ENCODE results near the gene ZNF438.
"Not testable (repeated sequence)": the region's sequence is repeated elsewhere in the genome, so short reads cannot be mapped to it uniquely, and the experiment has no call there.

ZNF438 gene

DNA sequence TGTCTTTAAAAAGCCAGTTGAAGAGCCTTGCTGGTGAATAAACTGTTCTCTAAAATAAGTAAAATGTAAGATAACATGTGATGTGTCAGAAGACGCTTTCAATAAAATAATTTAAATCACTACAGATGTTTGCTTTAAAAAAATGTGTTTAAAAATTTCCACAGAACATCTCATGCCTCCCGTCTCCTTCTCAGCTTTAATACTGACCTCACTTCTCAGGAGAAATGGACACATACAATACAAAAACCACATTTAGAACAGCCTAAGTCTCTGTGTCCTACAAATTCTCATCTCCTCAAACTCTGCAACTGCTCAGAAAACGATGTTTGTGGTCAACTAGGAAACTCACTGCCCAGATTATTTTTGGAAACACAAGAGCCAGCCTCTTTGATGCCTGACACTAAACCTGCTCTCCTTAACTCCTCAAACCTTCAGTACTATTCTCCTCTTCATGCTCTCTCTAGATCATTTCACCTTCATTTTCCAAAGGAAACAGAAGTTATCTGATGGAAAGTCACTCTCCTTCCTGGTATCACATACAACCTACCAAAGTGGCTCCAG, 120.3 kb downstream of the ZNF438 start:
- TF ChIP-seq, protein P1, sequence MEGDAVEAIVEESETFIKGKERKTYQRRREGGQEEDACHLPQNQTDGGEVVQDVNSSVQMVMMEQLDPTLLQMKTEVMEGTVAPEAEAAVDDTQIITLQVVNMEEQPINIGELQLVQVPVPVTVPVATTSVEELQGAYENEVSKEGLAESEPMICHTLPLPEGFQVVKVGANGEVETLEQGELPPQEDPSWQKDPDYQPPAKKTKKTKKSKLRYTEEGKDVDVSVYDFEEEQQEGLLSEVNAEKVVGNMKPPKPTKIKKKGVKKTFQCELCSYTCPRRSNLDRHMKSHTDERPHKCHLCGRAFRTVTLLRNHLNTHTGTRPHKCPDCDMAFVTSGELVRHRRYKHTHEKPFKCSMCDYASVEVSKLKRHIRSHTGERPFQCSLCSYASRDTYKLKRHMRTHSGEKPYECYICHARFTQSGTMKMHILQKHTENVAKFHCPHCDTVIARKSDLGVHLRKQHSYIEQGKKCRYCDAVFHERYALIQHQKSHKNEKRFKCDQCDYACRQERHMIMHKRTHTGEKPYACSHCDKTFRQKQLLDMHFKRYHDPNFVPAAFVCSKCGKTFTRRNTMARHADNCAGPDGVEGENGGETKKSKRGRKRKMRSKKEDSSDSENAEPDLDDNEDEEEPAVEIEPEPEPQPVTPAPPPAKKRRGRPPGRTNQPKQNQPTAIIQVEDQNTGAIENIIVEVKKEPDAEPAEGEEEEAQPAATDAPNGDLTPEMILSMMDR (IDR thresholded peaks at IDR 0.05) = no peak
- intact Hi-C loops (cut with DNase I; ENCODE audit: low total_unique reads) = no loop called here
- Histone ChIP-seq H3K4me1 (peaks cover 0 to 9% (median 0%) of the 10 kb centered on the region in 4 donors), H3K27ac (no peak overlapping the region), H3K9me3 (no peaks in the 10 kb centered on the region), H3K4me3 (no peak overlapping the region), H3K27me3 (no peaks in the 10 kb centered on the region), H3K36me3 (peaks cover 5 to 12% (median 10%) of the 10 kb centered on the region in 3 donors)
- no peak for DNase-seq

DNA sequence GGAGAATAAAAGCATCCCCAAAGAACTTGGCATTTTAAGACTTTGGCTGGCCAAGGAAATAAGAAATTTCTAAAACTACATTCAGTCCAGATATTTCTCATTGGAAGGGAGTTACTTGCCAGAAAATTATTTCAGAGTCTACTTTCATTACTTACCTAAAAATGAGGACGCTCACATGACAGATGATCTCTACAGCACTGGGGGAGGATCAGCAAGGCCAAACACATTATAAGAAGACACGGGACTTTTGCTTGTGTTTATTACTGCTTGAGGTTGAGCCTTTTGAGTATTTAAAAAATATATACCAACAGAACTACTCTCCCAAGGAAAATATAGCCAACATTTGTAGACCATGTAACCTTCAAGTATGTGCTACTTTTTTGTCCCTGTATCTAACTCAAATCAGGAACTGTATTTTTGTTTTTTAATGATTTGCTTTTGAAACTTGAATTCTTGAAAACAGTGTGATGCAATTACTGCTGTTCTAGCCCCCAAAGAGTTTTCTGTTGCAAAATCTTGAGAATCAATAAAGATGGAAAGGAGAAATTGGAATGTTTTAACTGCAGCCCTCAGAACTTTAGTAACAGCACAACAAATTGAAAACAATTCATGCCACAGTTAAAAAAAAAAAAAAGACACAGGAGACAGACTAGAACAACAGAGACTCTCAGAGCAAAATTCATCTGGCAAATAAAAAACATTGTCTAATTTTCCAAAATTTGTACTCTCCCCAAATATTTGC, 128.1 kb downstream of the ZNF438 start:
- TF ChIP-seq, protein P1 (IDR thresholded peaks at IDR 0.05) = no peak
- Histone ChIP-seq H3K36me3 (peaks cover 10 to 32% (median 32%) of the 10 kb centered on the region in 3 donors), H3K27ac (no peak overlapping the region), H3K4me1 (no peaks in the 10 kb centered on the region), H3K27me3 (no peaks in the 10 kb centered on the region), H3K9me3 (no peaks in the 10 kb centered on the region), H3K4me3 (no peak overlapping the region)
- intact Hi-C loops (cut with DNase I; ENCODE audit: low total_unique reads) = no loop called here
- DNase-seq = no peak

- no peaks in the 10 kb centered on the region for H3K4me1 ChIP-seq
- peaks cover 6 to 32% (median 32%) of the 10 kb centered on the region in 3 donors for H3K36me3 ChIP-seq
- TF ChIP-seq, protein P1 (IDR thresholded peaks at IDR 0.05) = no peak
- no peaks in the 10 kb centered on the region for H3K27me3 ChIP-seq
- no peak overlapping the region for H3K4me3 ChIP-seq
- intact Hi-C loops (cut with DNase I; ENCODE audit: low total_unique reads) = no loop called here
- H3K9me3 ChIP-seq = no peaks in the 10 kb centered on the region
- peak in 1 of 2 donors; percentile 69 for DNase-seq
- no peak overlapping the region for H3K27ac ChIP-seq
Measured at GRCh38 chr10:30902621-30903396, 128.9 kb downstream of the ZNF438 start.

GRCh38 chr10:30901487-30901886, 130.2 kb downstream of the ZNF438 start:
- intact Hi-C loops (cut with DNase I; ENCODE audit: low total_unique reads); H3K4me3 ChIP-seq: not testable (repeated sequence)

DNA sequence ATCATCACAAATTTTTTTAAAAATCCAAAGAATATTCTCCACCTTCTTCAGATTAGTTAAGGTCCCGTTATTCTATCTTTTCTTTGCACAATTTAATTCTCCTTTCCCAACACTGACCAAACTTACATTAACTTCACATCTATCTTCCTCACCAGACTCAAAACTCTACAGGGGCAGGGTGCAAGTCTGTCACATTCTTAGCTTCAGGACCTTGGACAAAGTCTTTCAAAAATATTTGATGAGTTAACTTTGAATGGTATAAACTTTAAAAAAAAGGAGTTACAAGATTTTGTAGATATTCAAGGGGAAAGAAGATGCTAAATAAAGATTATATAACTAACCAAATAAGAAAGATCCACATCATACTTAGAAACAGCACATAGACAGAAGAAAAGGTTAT, 132.7 kb downstream of the ZNF438 start:
- no peak for DNase-seq
- H3K4me1 ChIP-seq = no peaks in the 10 kb centered on the region
- no peak overlapping the region for H3K4me3 ChIP-seq
- no peaks in the 10 kb centered on the region for H3K9me3 ChIP-seq
- peaks cover 6 to 23% (median 15%) of the 10 kb centered on the region in 3 donors for H3K36me3 ChIP-seq
- H3K27me3 ChIP-seq = no peaks in the 10 kb centered on the region
- no peak overlapping the region for H3K27ac ChIP-seq
- intact Hi-C loops (cut with DNase I; ENCODE audit: low total_unique reads) = no loop called here
- TF ChIP-seq, protein P1 (IDR thresholded peaks at IDR 0.05) = no peak

More at GRCh38 chr10:30901487-30901886, 130.2 kb downstream of the ZNF438 start:
- peaks cover 6 to 25% (median 23%) of the 10 kb centered on the region in 3 donors for H3K36me3 ChIP-seq
- H3K4me1 ChIP-seq, H3K9me3 ChIP-seq, H3K27ac ChIP-seq, DNase-seq, H3K27me3 ChIP-seq: not testable (repeated sequence)

- TF ChIP-seq, protein P1 (IDR thresholded peaks at IDR 0.05) = no peak
- Histone ChIP-seq H3K27me3 (no peaks in the 10 kb centered on the region), H3K27ac (no peak overlapping the region), H3K9me3 (no peaks in the 10 kb centered on the region), H3K4me3 (no peak overlapping the region), H3K4me1 (no peaks in the 10 kb centered on the region), H3K36me3 (peaks cover 6 to 15% (median 15%) of the 10 kb centered on the region in 3 donors)
- DNase-seq = no peak
- intact Hi-C loops (cut with DNase I; ENCODE audit: low total_unique reads) = no loop called here
Measured at GRCh38 chr10:30897547-30897946, 134.1 kb downstream of the ZNF438 start.
